Kidney (tissue), 14 donors: ENCODE measurements around the gene RBMS1. TPM values are rescaled to one million over a fixed set of nuclear protein-coding genes. Genes with fewer than 3 reads are reported as not detected.
A peak's percentile ranks its signal among the peaks of the same experiment; 100 is the strongest.

Experiments
- DNase-seq, 5 donors: peaks; one replicate each; pipeline ENCODE4 v3.0.0-alpha.2; 2013 to 2020
- FAIRE-seq: peaks from 2 replicates; lab custom pipeline; 2012; peaks lifted over from hg19 to GRCh38; lab: Jason Lieb, UNC
- H3K27ac ChIP-seq, 2 donors: one replicate each; pipeline ENCODE4 v1.7.0; 2013; ENCODE audit warnings: low read depth in 2 of 2, low read length in 2 of 2, inconsistent platforms in 1 of 2
- H3K27me3 ChIP-seq: one replicate; pipeline ENCODE4 v1.7.1; 2013; ENCODE audit warnings: low read length, inconsistent platforms; ENCODE audit not compliant: control insufficient read depth, insufficient read depth
- H3K36me3 ChIP-seq, 3 donors: one replicate each; pipeline versions ENCODE4 v1.7.0 to v1.7.1; 2013; ENCODE audit warnings: low read length in 3 of 3, control low read depth in 1 of 3, inconsistent platforms in 1 of 3; ENCODE audit not compliant: insufficient read depth in 3 of 3, control insufficient read depth in 2 of 3
- H3K4me1 ChIP-seq, 3 donors: one replicate each; pipeline versions ENCODE4 v1.7.0 to v1.7.1; 2013; ENCODE audit warnings: low read length in 3 of 3, inconsistent platforms in 1 of 3, low read depth in 1 of 3; ENCODE audit not compliant: control insufficient read depth in 2 of 3, insufficient read depth in 2 of 3
- H3K4me3 ChIP-seq, 3 donors: one replicate each; pipeline versions ENCODE4 v1.7.0 to v1.8.1; 2013; ENCODE audit warnings: low read length in 3 of 3, control low read depth in 1 of 3, inconsistent platforms in 1 of 3
- H3K9ac ChIP-seq, 3 donors: one replicate each; pipeline versions ENCODE4 v1.7.0 to v1.7.1; 2013; ENCODE audit warnings: low read length in 3 of 3, control low read depth in 1 of 3, inconsistent platforms in 1 of 3
- H3K9me3 ChIP-seq, 3 donors: one replicate each; pipeline versions ENCODE4 v1.7.0 to v1.7.1; 2013; ENCODE audit warnings: low read length in 3 of 3, control low read depth in 1 of 3, inconsistent platforms in 1 of 3; ENCODE audit not compliant: control insufficient read depth in 2 of 3, insufficient read depth in 1 of 3
- intact Hi-C: fragments of 100-400 bp; cut with DNase I; formaldehyde crosslinking; loops from one replicate; pipeline ENCODE4 v1.11.1; 2022
- polyA plus RNA-seq: library from polyadenylated mRNA; stranded (reverse); fragments of 350-450 nt; fragmentation: Illumina TruSeq; extraction: RNeasy Lipid Tissue Mini Kit (QIAGEN cat#74804); gene quantifications from one replicate; pipeline ENCODE4 v1.2.3, GENCODE V29; 2014; ENCODE audit warnings: low read depth, low replicate concordance; ENCODE audit not compliant: insufficient read depth
- total RNA-seq: library from RNA; stranded (reverse); fragmentation: NEBNext Ultra II Directional; extraction: Animal tissue kit (Norgen Biotek cat#: 25700); gene quantifications from one replicate; pipeline ENCODE4 v1.2.1, GENCODE V29; 2021
- TF ChIP-seq, protein P1 (sequence below): IDR thresholded peaks from 3 replicates; pipeline ENCODE4 v1.5.1; 2012; ENCODE audit warnings: mild to moderate bottlenecking, moderate library complexity, borderline replicate concordance; ENCODE audit not compliant: insufficient read depth; ENCODE audit errors: extremely low read depth
- donor health status: control.
- donor health status: control.
- donor health status: control.
- donor health status: control.
- donor health status: control.
- donor health status: DM: yes; HTN: yes; CAD: no.
- donor health status: Normal renal cell carcinoma (clear cell type).

Gene RBMS1
- total and polyA plus RNA-seq, 2 donors from 2014 or later, result 25.6 to 94.8 TPM

DNA sequence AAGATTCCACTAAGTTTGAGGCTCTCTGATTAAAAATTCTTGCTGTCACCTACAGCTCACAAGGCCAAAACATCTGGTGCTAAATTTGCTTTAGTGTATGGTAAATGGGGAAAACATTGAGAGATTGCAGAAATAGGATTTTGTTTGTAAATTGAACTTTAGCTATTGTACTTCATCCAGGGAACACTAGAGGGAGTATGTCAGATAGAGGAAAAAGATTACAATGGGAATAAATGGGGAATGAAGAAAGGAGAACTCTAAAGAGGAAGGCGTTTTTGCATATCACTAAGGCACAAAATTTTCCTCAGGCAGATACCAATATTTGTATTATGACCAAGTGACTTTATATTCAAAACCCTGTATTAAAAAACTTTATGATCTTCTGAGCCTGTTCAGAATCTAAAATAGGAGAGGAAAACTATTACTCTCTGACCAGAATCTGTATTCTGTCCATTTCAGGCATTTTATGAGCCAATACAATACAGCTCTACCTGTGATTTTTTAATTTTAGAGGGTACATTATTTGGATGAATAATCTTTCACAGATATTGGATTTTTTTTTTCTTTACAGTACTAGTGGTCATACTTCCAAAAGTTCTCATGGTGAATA is 241.2 kb downstream of the RBMS1 start:
- no peaks in the 10 kb centered on the region for H3K9me3 ChIP-seq
- no peaks in the 10 kb centered on the region for H3K27me3 ChIP-seq
- peak; percentile 57 for FAIRE-seq
- no peaks in the 10 kb centered on the region for H3K36me3 ChIP-seq
- no peak overlapping the region for H3K4me3 ChIP-seq
- H3K9ac ChIP-seq, result peak overlapping the region in 1 of 3 donors; percentile 13
- intact Hi-C loops, result no loop called here
- DNase-seq, result peak in 1 of 5 donors; percentile 59
- H3K27ac ChIP-seq, result no peak overlapping the region
- TF ChIP-seq, protein P1, sequence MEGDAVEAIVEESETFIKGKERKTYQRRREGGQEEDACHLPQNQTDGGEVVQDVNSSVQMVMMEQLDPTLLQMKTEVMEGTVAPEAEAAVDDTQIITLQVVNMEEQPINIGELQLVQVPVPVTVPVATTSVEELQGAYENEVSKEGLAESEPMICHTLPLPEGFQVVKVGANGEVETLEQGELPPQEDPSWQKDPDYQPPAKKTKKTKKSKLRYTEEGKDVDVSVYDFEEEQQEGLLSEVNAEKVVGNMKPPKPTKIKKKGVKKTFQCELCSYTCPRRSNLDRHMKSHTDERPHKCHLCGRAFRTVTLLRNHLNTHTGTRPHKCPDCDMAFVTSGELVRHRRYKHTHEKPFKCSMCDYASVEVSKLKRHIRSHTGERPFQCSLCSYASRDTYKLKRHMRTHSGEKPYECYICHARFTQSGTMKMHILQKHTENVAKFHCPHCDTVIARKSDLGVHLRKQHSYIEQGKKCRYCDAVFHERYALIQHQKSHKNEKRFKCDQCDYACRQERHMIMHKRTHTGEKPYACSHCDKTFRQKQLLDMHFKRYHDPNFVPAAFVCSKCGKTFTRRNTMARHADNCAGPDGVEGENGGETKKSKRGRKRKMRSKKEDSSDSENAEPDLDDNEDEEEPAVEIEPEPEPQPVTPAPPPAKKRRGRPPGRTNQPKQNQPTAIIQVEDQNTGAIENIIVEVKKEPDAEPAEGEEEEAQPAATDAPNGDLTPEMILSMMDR, result peak; percentile 76
- peaks cover 7 to 25% (median 10%) of the 10 kb centered on the region in 3 donors for H3K4me1 ChIP-seq

DNA sequence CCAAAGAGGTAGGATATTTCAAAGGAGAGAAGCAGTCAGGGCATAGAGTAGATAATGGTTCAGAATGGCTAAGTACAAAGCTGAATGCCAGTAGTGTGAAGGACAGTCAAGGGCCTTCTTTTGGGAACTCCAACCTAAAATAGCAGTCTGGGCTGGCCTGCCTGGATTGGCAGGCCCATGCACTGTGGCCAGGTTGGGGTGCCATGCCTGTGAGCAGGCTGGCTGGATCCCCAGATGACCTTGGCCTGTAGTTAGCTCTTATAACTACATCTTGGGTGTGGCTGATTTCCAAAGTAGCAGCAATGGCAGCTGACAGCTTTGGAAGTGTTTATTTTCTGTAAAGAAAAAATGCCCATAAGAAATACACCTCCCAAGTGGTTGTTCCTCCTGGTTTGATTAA is 242.0 kb downstream of the RBMS1 start:
- FAIRE-seq (no peak), DNase-seq (no peak)
- Histone ChIP-seq H3K4me3 (no peak overlapping the region), H3K27ac (no peak overlapping the region), H3K9me3 (no peaks in the 10 kb centered on the region), H3K36me3 (no peaks in the 10 kb centered on the region), H3K27me3 (no peaks in the 10 kb centered on the region), H3K9ac (no peak overlapping the region), H3K4me1 (peaks cover 3 to 19% (median 10%) of the 10 kb centered on the region in 3 donors)
- intact Hi-C loops, result no loop called here
- TF ChIP-seq, protein P1, result no peak

DNA sequence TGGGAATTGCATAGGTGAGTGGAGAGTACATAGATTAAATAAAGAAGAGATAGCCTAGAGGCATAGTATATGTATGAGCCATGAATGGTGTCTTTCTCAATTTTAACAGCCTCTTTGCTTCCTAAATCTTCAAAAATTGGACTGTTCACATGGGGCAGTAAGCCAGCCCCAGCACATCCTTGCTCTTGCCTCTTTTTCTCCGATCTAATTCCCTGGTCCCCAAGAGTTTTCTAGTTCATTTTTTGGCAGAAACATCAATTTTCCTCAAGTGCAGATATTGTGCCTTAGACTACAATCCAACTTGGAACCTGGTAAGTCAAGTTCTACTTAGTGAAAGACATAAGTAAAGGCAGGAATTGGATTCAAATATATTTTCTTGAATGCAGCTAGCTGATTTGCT is 243.7 kb downstream of the RBMS1 start:
- TF ChIP-seq, protein P1, result no peak
- Histone ChIP-seq H3K27me3 (no peaks in the 10 kb centered on the region), H3K9ac (no peak overlapping the region), H3K4me1 (peaks cover 0 to 21% (median 17%) of the 10 kb centered on the region in 3 donors), H3K4me3 (no peak overlapping the region), H3K36me3 (no peaks in the 10 kb centered on the region), H3K9me3 (no peaks in the 10 kb centered on the region), H3K27ac (no peak overlapping the region)
- intact Hi-C loops, result no loop called here
- DNase-seq (no peak), FAIRE-seq (no peak)
